ENCODE results near the gene MYO1C. TPM values are rescaled to one million over a fixed set of nuclear protein-coding genes. Genes with fewer than 3 reads are reported as not detected.

Gene MYO1C
- total and polyA plus RNA-seq, 2 experiments from 2014 or later: 197 to 218 TPM

- H3K79me2 ChIP-seq (ENCODE audit: insufficient read depth): peaks cover 26% of the 10 kb centered on the region
- H2AFZ ChIP-seq: no peak overlapping the region
- H3K4me1 ChIP-seq (ENCODE audit: insufficient read depth): peaks cover 10% of the 10 kb centered on the region; the same call in 1 of the 2 replicates
- H3K27ac ChIP-seq: no peak overlapping the region
- H3K27me3 ChIP-seq (replicated peaks; ENCODE audit: insufficient read depth): no peaks in the 10 kb centered on the region
- TF ChIP-seq EZH2phosphoT487 (IDR thresholded peaks at IDR 0.05; ENCODE audit: insufficient read depth, low read depth) (no peak), EZH2 (IDR thresholded peaks at IDR 0.05; ENCODE audit: insufficient read depth, poor library complexity, severe bottlenecking) (no peak)
- no peak overlapping the region for H3K9ac ChIP-seq
- no peaks in the 10 kb centered on the region for H3K9me2 ChIP-seq (ENCODE audit: insufficient read depth)
- WGBS, 2 experiments (ENCODE audit: low coverage in 1 of 2, low lambda C conversion rate in 2 of 2, missing lambda C conversion rate in 2 of 2): 76 to 83% methylated on average over 10 of the region's 10 CpGs
- in situ Hi-C loops (cut with MboI): no loop called here
- H3K9me3 ChIP-seq (ENCODE audit: low read depth): no peaks in the 10 kb centered on the region
- H3K4me2 ChIP-seq (ENCODE audit: unreplicated experiment): no peak overlapping the region
- peaks cover 4% of the 10 kb centered on the region; the same call in 1 of the 2 replicates for H3K36me3 ChIP-seq (ENCODE audit: low read depth)
- DNase-seq: no peak
- H3K4me3 ChIP-seq: no peak overlapping the region
- peaks cover 27% of the 10 kb centered on the region for H3F3A ChIP-seq (ENCODE audit: insufficient read depth)
- no peaks in the 10 kb centered on the region for H4K20me1 ChIP-seq (ENCODE audit: insufficient read depth)
Observed at GRCh38 chr17:1414634-1415033, 77.9 kb downstream of the MYO1C start.

Other genes with a start within 250 kb of the MYO1C start
- gene BHLHA9, start 222.2 kb downstream of the MYO1C start, total RNA-seq (2014; rRNA removed; shearing (Covaris generic)): not detected in 2 replicates
- not detected in 2 replicates for gene BHLHA9, start 222.2 kb downstream of the MYO1C start, polyA plus RNA-seq (2016; fragmentation: Nextera tagmentation; extraction: Ambion mirVana)
- not detected in 2 replicates for gene TRARG1, start 213.0 kb downstream of the MYO1C start, total RNA-seq (2014; rRNA removed; shearing (Covaris generic))
- gene TRARG1, start 213.0 kb downstream of the MYO1C start, polyA plus RNA-seq (2016; fragmentation: Nextera tagmentation; extraction: Ambion mirVana): not detected in 2 replicates
- 255 and 287 TPM in 2 replicates for gene YWHAE, start 92.5 kb downstream of the MYO1C start, total RNA-seq (2014; rRNA removed; shearing (Covaris generic))
- 599 and 605 TPM in 2 replicates for gene YWHAE, start 92.5 kb downstream of the MYO1C start, polyA plus RNA-seq (2016; fragmentation: Nextera tagmentation; extraction: Ambion mirVana)
- 113 and 117 TPM in 2 replicates for gene CRK, start 36.5 kb downstream of the MYO1C start, total RNA-seq (2014; rRNA removed; shearing (Covaris generic))
- gene CRK, start 36.5 kb downstream of the MYO1C start, polyA plus RNA-seq (2016; fragmentation: Nextera tagmentation; extraction: Ambion mirVana): 86.0 and 93.6 TPM in 2 replicates
- gene INPP5K, start 23.9 kb upstream of the MYO1C start, total RNA-seq (2014; rRNA removed; shearing (Covaris generic)): 42.3 and 57.8 TPM in 2 replicates
- gene INPP5K, start 23.9 kb upstream of the MYO1C start, polyA plus RNA-seq (2016; fragmentation: Nextera tagmentation; extraction: Ambion mirVana): 36.1 and 37.5 TPM in 2 replicates
- gene PITPNA, start 70.1 kb upstream of the MYO1C start, total RNA-seq (2014; rRNA removed; shearing (Covaris generic)): 19.1 and 34.3 TPM in 2 replicates
- 31.6 and 34.6 TPM in 2 replicates for gene PITPNA, start 70.1 kb upstream of the MYO1C start, polyA plus RNA-seq (2016; fragmentation: Nextera tagmentation; extraction: Ambion mirVana)
- 8.6 and 9.1 TPM in 2 replicates for gene SLC43A2, start 136.1 kb upstream of the MYO1C start, total RNA-seq (2014; rRNA removed; shearing (Covaris generic))
- gene SLC43A2, start 136.1 kb upstream of the MYO1C start, polyA plus RNA-seq (2016; fragmentation: Nextera tagmentation; extraction: Ambion mirVana): 6.0 and 6.6 TPM in 2 replicates
- 0.25 TPM in 1 of 2 replicates, not detected in the other for gene SCARF1, start 153.0 kb upstream of the MYO1C start, total RNA-seq (2014; rRNA removed; shearing (Covaris generic))
- 0.14 TPM in 1 of 2 replicates, not detected in the other for gene SCARF1, start 153.0 kb upstream of the MYO1C start, polyA plus RNA-seq (2016; fragmentation: Nextera tagmentation; extraction: Ambion mirVana)
- 6.4 and 27.6 TPM in 2 replicates for gene RILP, start 157.2 kb upstream of the MYO1C start, total RNA-seq (2014; rRNA removed; shearing (Covaris generic))
- 4.4 and 6.5 TPM in 2 replicates for gene RILP, start 157.2 kb upstream of the MYO1C start, polyA plus RNA-seq (2016; fragmentation: Nextera tagmentation; extraction: Ambion mirVana)
- 72.2 and 76.9 TPM in 2 replicates for gene PRPF8, start 192.2 kb upstream of the MYO1C start, total RNA-seq (2014; rRNA removed; shearing (Covaris generic))
- gene PRPF8, start 192.2 kb upstream of the MYO1C start, polyA plus RNA-seq (2016; fragmentation: Nextera tagmentation; extraction: Ambion mirVana): 90.3 and 93.8 TPM in 2 replicates
- 2.2 and 2.8 TPM in 2 replicates for gene TLCD2, start 217.7 kb upstream of the MYO1C start, total RNA-seq (2014; rRNA removed; shearing (Covaris generic))
- gene TLCD2, start 217.7 kb upstream of the MYO1C start, polyA plus RNA-seq (2016; fragmentation: Nextera tagmentation; extraction: Ambion mirVana): 2.2 and 2.4 TPM in 2 replicates
- 23.0 and 23.9 TPM in 2 replicates for gene WDR81, start 232.0 kb upstream of the MYO1C start, total RNA-seq (2014; rRNA removed; shearing (Covaris generic))
- 4.4 and 5.8 TPM in 2 replicates for gene WDR81, start 232.0 kb upstream of the MYO1C start, polyA plus RNA-seq (2016; fragmentation: Nextera tagmentation; extraction: Ambion mirVana)